HCT116 (cell line): ENCODE data around the gene CXCL13. TPM values are rescaled to one million over a fixed set of nuclear protein-coding genes. Genes with fewer than 3 reads are reported as not detected.
"Not testable (repeated sequence)": the region's sequence is repeated elsewhere in the genome, so short reads cannot be mapped to it uniquely, and the experiment has no call there.

ENCODE experiments used
- ATAC-seq: fragments of 200-7000 bp; cut with Tn5 transposase; 2 replicates; pipeline ENCODE4 v1.9.1; 2020; ENCODE audit warnings: mild to moderate bottlenecking, moderate library complexity
- BruUV-seq: library from RNA; stranded (reverse); fragments of 400-500 nt; replicated peaks from 2 replicates; lab custom pipeline; 2021; lab: Mats Ljungman, UMichigan
- CTCF ChIA-PET: fragments of 300-600 bp; sonication (Branson Sonifier 250); formaldehyde crosslinking; loops from one replicate; lab custom pipeline; 2021; ENCODE audit warnings: antibody characterized with exemption; lab: Charles Lee
- POLR2A ChIA-PET: fragments of 300-600, 350-600 bp; sonication (Branson Sonifier 250); formaldehyde crosslinking; loops from one replicate; lab custom pipeline; 2021; ENCODE audit warnings: antibody characterized with exemption; lab: Charles Lee
- RAD21 ChIA-PET, 2 experiments: fragments of 300-600 bp; sonication (Branson Sonifier 250); formaldehyde crosslinking; loops; one replicate each; lab custom pipeline; 2023; ENCODE audit warnings: low total read pairs in 2 of 2; ENCODE audit not compliant: uncharacterized antibody in 2 of 2, unreplicated experiment in 2 of 2, low non-redundant PET in 1 of 2; lab: Charles Lee
- DNase-seq: peaks from one replicate; pipeline ENCODE4 v3.0.0-alpha.2; 2010; ENCODE audit warnings: low read depth, low spot score
- H2AFZ ChIP-seq: fragments of 200-600 bp; shearing (Covaris generic), sonication (generic); 2 replicates; pipeline ENCODE4 v1.6.1; 2017; ENCODE audit warnings: low read depth, mixed run types, mixed read lengths, antibody characterized with exemption, low read length; ENCODE audit not compliant: poor library complexity, severe bottlenecking
- H3K27ac ChIP-seq: 2 replicates; pipeline ENCODE4 v1.5.1; 2012; ENCODE audit warnings: low read depth, low read length
- H3K27me3 ChIP-seq: fragments of 200-600 bp; sonication (generic); 2 replicates; pipeline ENCODE4 v1.6.1; 2016; ENCODE audit warnings: mixed run types, low read length, mixed read lengths; ENCODE audit not compliant: insufficient read depth
- H3K36me3 ChIP-seq, 2 experiments: fragments of 200-500 bp in 1 of 2; fragments of 200-600 bp in 1 of 2; sonication (Bioruptor generic) in 1 of 2; sonication (generic) in 1 of 2; 2 replicates each; pipeline versions ENCODE4 v1.5.1 to v1.6.1; 2014 to 2016; ENCODE audit warnings: low read length in 2 of 2, inconsistent platforms in 1 of 2, mixed read lengths in 1 of 2, mixed run types in 1 of 2; ENCODE audit not compliant: insufficient read depth in 2 of 2, control insufficient read depth in 1 of 2
- H3K4me1 ChIP-seq, 2 experiments: fragments of 200-600 bp in 1 of 2; sonication (generic) in 1 of 2; 2 replicates each; pipeline versions ENCODE4 v1.5.1 to v1.6.1; 2012 to 2017; ENCODE audit warnings: low read length in 2 of 2, inconsistent platforms in 1 of 2, mild to moderate bottlenecking in 1 of 2, mixed read lengths in 1 of 2, mixed run types in 1 of 2, moderate library complexity in 1 of 2; ENCODE audit not compliant: insufficient read depth in 2 of 2, control insufficient read depth in 1 of 2
- H3K4me2 ChIP-seq: fragments of 200-600 bp; sonication (generic); 2 replicates; pipeline ENCODE4 v1.6.1; 2017; ENCODE audit warnings: mixed run types, low read length, mixed read lengths
- H3K4me3 ChIP-seq, 2 experiments: fragments of 200-600 bp in 1 of 2; sonication (generic) in 1 of 2; replicated peaks in 1 of 2; 2 replicates each; pipeline ENCODE4 v1.5.1; 2011 to 2016; ENCODE audit warnings: low read length in 2 of 2, control low read depth in 1 of 2, low read depth in 1 of 2, mild to moderate bottlenecking in 1 of 2, mixed read lengths in 1 of 2, mixed run types in 1 of 2
- H3K79me2 ChIP-seq: fragments of 200-600 bp; sonication (generic); 2 replicates; pipeline ENCODE4 v1.6.1; 2017; ENCODE audit warnings: mild to moderate bottlenecking, mixed run types, low read length, moderate library complexity, mixed read lengths; ENCODE audit not compliant: insufficient read depth
- H3K9ac ChIP-seq: fragments of 200-600 bp; sonication (generic); 2 replicates; pipeline ENCODE4 v1.6.1; 2016; ENCODE audit warnings: low read length, mixed read lengths
- H3K9me2 ChIP-seq: fragments of 200-600 bp; sonication (generic), shearing (Covaris generic); 2 replicates; pipeline ENCODE4 v1.6.1; 2017; ENCODE audit warnings: mixed run types, mild to moderate bottlenecking, moderate library complexity; ENCODE audit not compliant: insufficient read depth
- H3K9me3 ChIP-seq, 2 experiments: fragments of 200-500 bp in 1 of 2; fragments of 200-600 bp in 1 of 2; sonication (Bioruptor generic) in 1 of 2; sonication (generic) in 1 of 2; 2 replicates each; pipeline ENCODE4 v1.6.1; 2014 to 2017; ENCODE audit warnings: low read length in 2 of 2, mixed read lengths in 2 of 2, inconsistent platforms in 1 of 2, low read depth in 1 of 2, mild to moderate bottlenecking in 1 of 2, mixed run types in 1 of 2, moderate library complexity in 1 of 2; ENCODE audit not compliant: control insufficient read depth in 1 of 2, insufficient read depth in 1 of 2
- H4K20me1 ChIP-seq: fragments of 200-600 bp; sonication (generic), shearing (Covaris generic); 2 replicates; pipeline ENCODE4 v1.6.1; 2017; ENCODE audit warnings: mixed run types, mild to moderate bottlenecking, moderate library complexity; ENCODE audit not compliant: insufficient read depth
- CEBPB ChIP-seq: IDR thresholded peaks from 2 replicates; pipeline ENCODE4 v1.6.1; 2012; ENCODE audit warnings: low read depth
- FOSL1 ChIP-seq: IDR thresholded peaks from 2 replicates; pipeline ENCODE4 v1.6.1; 2012; ENCODE audit warnings: low read depth
- POLR2A ChIP-seq: IDR thresholded peaks from 2 replicates; pipeline ENCODE4 v1.7.0; 2011; ENCODE audit warnings: borderline replicate concordance; ENCODE audit not compliant: insufficient read depth, insufficient read length; ENCODE audit errors: extremely low read depth
- SP1 ChIP-seq: IDR thresholded peaks from 2 replicates; pipeline ENCODE4 v1.6.1; 2012; ENCODE audit warnings: low read depth
- TCF7L2 ChIP-seq: IDR thresholded peaks from 2 replicates; pipeline ENCODE4 v1.7.0; 2011; ENCODE audit warnings: borderline replicate concordance, inconsistent platforms; ENCODE audit not compliant: insufficient read depth, insufficient read length; ENCODE audit errors: extremely low read depth
- YY1 ChIP-seq: IDR thresholded peaks from 2 replicates; pipeline ENCODE4 v1.6.1; 2011; ENCODE audit warnings: low read length, low read depth, moderate library complexity, mild to moderate bottlenecking; ENCODE audit not compliant: insufficient replicate concordance; ENCODE audit errors: extremely low read depth
- intact Hi-C: fragments of 100-400 bp; cut with micrococcal nuclease; formaldehyde crosslinking; loops from 2 replicates; pipeline ENCODE4 v1.10.0; 2022
- total RNA-seq: library from RNA; stranded (reverse); gene quantifications from one replicate; pipeline ENCODE4 v1.2.1, GENCODE V29; 2021; ENCODE audit not compliant: unreplicated experiment
- TF ChIP-seq, protein P1 (sequence below): IDR thresholded peaks from 2 replicates; pipeline ENCODE4 v1.6.1; 2011; ENCODE audit warnings: mild to moderate bottlenecking, low read length, moderate library complexity; ENCODE audit not compliant: insufficient replicate concordance; ENCODE audit errors: extremely low read depth
- TF ChIP-seq, protein P2 (sequence below): IDR thresholded peaks from 2 replicates; pipeline ENCODE4 v1.6.1; 2012

CXCL13 gene
- total RNA-seq, 1 experiment from 2014 or later: not detected

DNA sequence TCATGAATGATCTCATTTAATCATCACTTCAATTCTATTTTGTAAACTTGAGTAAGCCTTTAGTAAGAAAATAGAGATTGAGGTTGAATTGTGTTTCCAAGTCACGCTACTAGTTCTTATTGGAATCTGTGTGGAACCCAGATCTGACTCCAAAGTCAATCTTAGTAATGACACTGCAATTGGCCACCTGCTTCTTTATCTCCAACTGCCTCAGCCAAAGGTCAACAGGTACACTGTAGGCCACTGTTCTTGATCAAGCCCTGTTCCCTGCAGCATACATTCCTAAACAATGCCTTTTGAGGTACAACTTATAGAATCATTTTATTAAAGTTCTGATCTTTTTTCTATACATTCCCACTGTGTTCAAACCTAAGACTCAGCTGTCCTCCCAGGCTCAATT lies 45.5 kb upstream of the CXCL13 start:
- CTCF ChIA-PET: no interaction called here
- Histone ChIP-seq H3K4me3 (no peak overlapping the region), H3K4me1 (no peaks in the 10 kb centered on the region), H3K36me3 (no peaks in the 10 kb centered on the region), H3K4me2 (no peak overlapping the region), H3K9ac (no peak overlapping the region), H3K27me3 (no peaks in the 10 kb centered on the region), H4K20me1 (no peaks in the 10 kb centered on the region), H3K79me2 (no peaks in the 10 kb centered on the region), H2AFZ (no peak overlapping the region), H3K27ac (no peak overlapping the region), H3K9me3 (no peaks in the 10 kb centered on the region), H3K9me2 (no peaks in the 10 kb centered on the region)
- intact Hi-C loops: no loop called here
- TF ChIP-seq SP1: no peak
- no peak for TF ChIP-seq YY1
- TF ChIP-seq FOSL1: no peak
- TF ChIP-seq TCF7L2: no peak
- TF ChIP-seq, protein P1, sequence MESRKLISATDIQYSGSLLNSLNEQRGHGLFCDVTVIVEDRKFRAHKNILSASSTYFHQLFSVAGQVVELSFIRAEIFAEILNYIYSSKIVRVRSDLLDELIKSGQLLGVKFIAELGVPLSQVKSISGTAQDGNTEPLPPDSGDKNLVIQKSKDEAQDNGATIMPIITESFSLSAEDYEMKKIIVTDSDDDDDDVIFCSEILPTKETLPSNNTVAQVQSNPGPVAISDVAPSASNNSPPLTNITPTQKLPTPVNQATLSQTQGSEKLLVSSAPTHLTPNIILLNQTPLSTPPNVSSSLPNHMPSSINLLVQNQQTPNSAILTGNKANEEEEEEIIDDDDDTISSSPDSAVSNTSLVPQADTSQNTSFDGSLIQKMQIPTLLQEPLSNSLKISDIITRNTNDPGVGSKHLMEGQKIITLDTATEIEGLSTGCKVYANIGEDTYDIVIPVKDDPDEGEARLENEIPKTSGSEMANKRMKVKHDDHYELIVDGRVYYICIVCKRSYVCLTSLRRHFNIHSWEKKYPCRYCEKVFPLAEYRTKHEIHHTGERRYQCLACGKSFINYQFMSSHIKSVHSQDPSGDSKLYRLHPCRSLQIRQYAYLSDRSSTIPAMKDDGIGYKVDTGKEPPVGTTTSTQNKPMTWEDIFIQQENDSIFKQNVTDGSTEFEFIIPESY: no peak
- TF ChIP-seq POLR2A: no peak
- TF ChIP-seq, protein P2, sequence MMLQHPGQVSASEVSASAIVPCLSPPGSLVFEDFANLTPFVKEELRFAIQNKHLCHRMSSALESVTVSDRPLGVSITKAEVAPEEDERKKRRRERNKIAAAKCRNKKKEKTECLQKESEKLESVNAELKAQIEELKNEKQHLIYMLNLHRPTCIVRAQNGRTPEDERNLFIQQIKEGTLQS: no peak
- no peak for TF ChIP-seq CEBPB
- POLR2A ChIA-PET: no interaction called here
- DNase-seq: no peak
- no TSS peak for BruUV-seq
- no peak for ATAC-seq
- RAD21 ChIA-PET: no interaction called here

DNA sequence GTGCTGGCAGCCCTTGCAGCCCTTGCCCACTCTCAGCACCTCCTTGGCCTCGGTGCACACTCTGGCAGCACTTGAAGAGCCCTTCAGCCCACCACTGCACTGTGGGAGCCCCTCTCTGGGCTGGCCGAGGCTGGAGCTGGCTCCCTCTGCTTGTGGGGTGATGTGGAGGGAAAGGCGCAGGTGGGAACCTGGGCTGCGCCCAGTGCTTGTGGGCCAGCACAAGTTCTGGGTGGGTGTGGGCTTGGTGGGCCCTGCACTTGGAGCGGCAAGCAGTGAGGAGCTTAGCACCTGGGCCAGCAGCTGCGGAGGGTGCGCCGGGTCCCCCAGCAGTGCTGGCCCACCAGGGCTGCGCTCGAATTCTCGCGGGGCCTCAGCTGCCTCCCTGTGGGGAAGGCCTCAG lies 43.9 kb upstream of the CXCL13 start:
- H3K4me3 ChIP-seq, H3K9me3 ChIP-seq, ATAC-seq, intact Hi-C loops, CTCF ChIA-PET, BruUV-seq, H2AFZ ChIP-seq, H3K36me3 ChIP-seq, RAD21 ChIA-PET, H3K9ac ChIP-seq, H3K4me2 ChIP-seq, H3K9me2 ChIP-seq, H3K27me3 ChIP-seq, H3K4me1 ChIP-seq, DNase-seq, H3K27ac ChIP-seq, H3K79me2 ChIP-seq, H4K20me1 ChIP-seq, POLR2A ChIA-PET: not testable (repeated sequence)
